HCT116 (cell line): ENCODE results near the gene INHBA. TPM values are rescaled to one million over a fixed set of nuclear protein-coding genes. Genes with fewer than 3 reads are reported as not detected.

Experiments
- ATAC-seq: fragments of 200-7000 bp; cut with Tn5 transposase; 2 replicates; pipeline ENCODE4 v1.9.1; 2020; ENCODE audit warnings: mild to moderate bottlenecking, moderate library complexity
- BruUV-seq: library from RNA; stranded (reverse); fragments of 400-500 nt; replicated peaks from 2 replicates; lab custom pipeline; 2021; lab: Mats Ljungman, UMichigan
- CTCF ChIA-PET: fragments of 300-600 bp; sonication (Branson Sonifier 250); formaldehyde crosslinking; loops from one replicate; lab custom pipeline; 2021; ENCODE audit warnings: antibody characterized with exemption; lab: Charles Lee
- POLR2A ChIA-PET: fragments of 300-600, 350-600 bp; sonication (Branson Sonifier 250); formaldehyde crosslinking; loops from one replicate; lab custom pipeline; 2021; ENCODE audit warnings: antibody characterized with exemption; lab: Charles Lee
- RAD21 ChIA-PET, 2 experiments: fragments of 300-600 bp; sonication (Branson Sonifier 250); formaldehyde crosslinking; loops; one replicate each; lab custom pipeline; 2023; ENCODE audit warnings: low total read pairs in 2 of 2; ENCODE audit not compliant: uncharacterized antibody in 2 of 2, unreplicated experiment in 2 of 2, low non-redundant PET in 1 of 2; lab: Charles Lee
- DNase-seq: peaks from one replicate; pipeline ENCODE4 v3.0.0-alpha.2; 2010; ENCODE audit warnings: low read depth, low spot score
- H2AFZ ChIP-seq: fragments of 200-600 bp; shearing (Covaris generic), sonication (generic); 2 replicates; pipeline ENCODE4 v1.6.1; 2017; ENCODE audit warnings: low read depth, mixed run types, mixed read lengths, antibody characterized with exemption, low read length; ENCODE audit not compliant: poor library complexity, severe bottlenecking
- H3K27ac ChIP-seq: 2 replicates; pipeline ENCODE4 v1.5.1; 2012; ENCODE audit warnings: low read depth, low read length
- H3K27me3 ChIP-seq: fragments of 200-600 bp; sonication (generic); 2 replicates; pipeline ENCODE4 v1.6.1; 2016; ENCODE audit warnings: mixed run types, low read length, mixed read lengths; ENCODE audit not compliant: insufficient read depth
- H3K36me3 ChIP-seq, 2 experiments: fragments of 200-500 bp in 1 of 2; fragments of 200-600 bp in 1 of 2; sonication (Bioruptor generic) in 1 of 2; sonication (generic) in 1 of 2; 2 replicates each; pipeline versions ENCODE4 v1.5.1 to v1.6.1; 2014 to 2016; ENCODE audit warnings: low read length in 2 of 2, inconsistent platforms in 1 of 2, mixed read lengths in 1 of 2, mixed run types in 1 of 2; ENCODE audit not compliant: insufficient read depth in 2 of 2, control insufficient read depth in 1 of 2
- H3K4me1 ChIP-seq, 2 experiments: fragments of 200-600 bp in 1 of 2; sonication (generic) in 1 of 2; 2 replicates each; pipeline versions ENCODE4 v1.5.1 to v1.6.1; 2012 to 2017; ENCODE audit warnings: low read length in 2 of 2, inconsistent platforms in 1 of 2, mild to moderate bottlenecking in 1 of 2, mixed read lengths in 1 of 2, mixed run types in 1 of 2, moderate library complexity in 1 of 2; ENCODE audit not compliant: insufficient read depth in 2 of 2, control insufficient read depth in 1 of 2
- H3K4me2 ChIP-seq: fragments of 200-600 bp; sonication (generic); 2 replicates; pipeline ENCODE4 v1.6.1; 2017; ENCODE audit warnings: mixed run types, low read length, mixed read lengths
- H3K4me3 ChIP-seq, 2 experiments: fragments of 200-600 bp in 1 of 2; sonication (generic) in 1 of 2; replicated peaks in 1 of 2; 2 replicates each; pipeline ENCODE4 v1.5.1; 2011 to 2016; ENCODE audit warnings: low read length in 2 of 2, control low read depth in 1 of 2, low read depth in 1 of 2, mild to moderate bottlenecking in 1 of 2, mixed read lengths in 1 of 2, mixed run types in 1 of 2
- H3K79me2 ChIP-seq: fragments of 200-600 bp; sonication (generic); 2 replicates; pipeline ENCODE4 v1.6.1; 2017; ENCODE audit warnings: mild to moderate bottlenecking, mixed run types, low read length, moderate library complexity, mixed read lengths; ENCODE audit not compliant: insufficient read depth
- H3K9ac ChIP-seq: fragments of 200-600 bp; sonication (generic); 2 replicates; pipeline ENCODE4 v1.6.1; 2016; ENCODE audit warnings: low read length, mixed read lengths
- H3K9me2 ChIP-seq: fragments of 200-600 bp; sonication (generic), shearing (Covaris generic); 2 replicates; pipeline ENCODE4 v1.6.1; 2017; ENCODE audit warnings: mixed run types, mild to moderate bottlenecking, moderate library complexity; ENCODE audit not compliant: insufficient read depth
- H3K9me3 ChIP-seq, 2 experiments: fragments of 200-500 bp in 1 of 2; fragments of 200-600 bp in 1 of 2; sonication (Bioruptor generic) in 1 of 2; sonication (generic) in 1 of 2; 2 replicates each; pipeline ENCODE4 v1.6.1; 2014 to 2017; ENCODE audit warnings: low read length in 2 of 2, mixed read lengths in 2 of 2, inconsistent platforms in 1 of 2, low read depth in 1 of 2, mild to moderate bottlenecking in 1 of 2, mixed run types in 1 of 2, moderate library complexity in 1 of 2; ENCODE audit not compliant: control insufficient read depth in 1 of 2, insufficient read depth in 1 of 2
- H4K20me1 ChIP-seq: fragments of 200-600 bp; sonication (generic), shearing (Covaris generic); 2 replicates; pipeline ENCODE4 v1.6.1; 2017; ENCODE audit warnings: mixed run types, mild to moderate bottlenecking, moderate library complexity; ENCODE audit not compliant: insufficient read depth
- YY1 ChIP-seq: IDR thresholded peaks from 2 replicates; pipeline ENCODE4 v1.6.1; 2011; ENCODE audit warnings: low read length, low read depth, moderate library complexity, mild to moderate bottlenecking; ENCODE audit not compliant: insufficient replicate concordance; ENCODE audit errors: extremely low read depth
- intact Hi-C: fragments of 100-400 bp; cut with micrococcal nuclease; formaldehyde crosslinking; loops from 2 replicates; pipeline ENCODE4 v1.10.0; 2022
- total RNA-seq: library from RNA; stranded (reverse); gene quantifications from one replicate; pipeline ENCODE4 v1.2.1, GENCODE V29; 2021; ENCODE audit not compliant: unreplicated experiment
- TF ChIP-seq, protein P1 (sequence below): IDR thresholded peaks from 2 replicates; pipeline ENCODE4 v1.6.1; 2012; ENCODE audit warnings: low read depth

Gene INHBA
- total RNA-seq, 1 experiment from 2014 or later: 0.10 TPM

DNA sequence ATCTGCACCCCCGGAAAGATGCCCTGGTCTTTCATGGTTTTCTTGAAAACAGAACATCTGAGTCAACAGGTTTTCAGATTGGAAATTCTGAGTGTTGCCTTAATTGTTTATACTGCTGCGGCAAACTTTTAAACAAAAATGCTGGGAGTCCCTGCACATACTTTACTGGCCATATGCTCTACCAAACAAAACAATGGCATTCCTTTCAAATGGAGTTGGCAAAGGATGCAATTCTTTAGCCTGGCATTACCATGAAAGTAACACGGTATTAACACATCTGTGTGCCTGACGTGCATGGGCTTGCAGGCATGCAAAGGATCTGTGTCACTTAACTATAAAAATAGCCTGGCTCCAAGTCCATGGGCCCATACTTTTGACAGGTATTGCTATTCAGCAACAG is 4.2 kb downstream of the INHBA start (continued):
- TF ChIP-seq, protein P1, sequence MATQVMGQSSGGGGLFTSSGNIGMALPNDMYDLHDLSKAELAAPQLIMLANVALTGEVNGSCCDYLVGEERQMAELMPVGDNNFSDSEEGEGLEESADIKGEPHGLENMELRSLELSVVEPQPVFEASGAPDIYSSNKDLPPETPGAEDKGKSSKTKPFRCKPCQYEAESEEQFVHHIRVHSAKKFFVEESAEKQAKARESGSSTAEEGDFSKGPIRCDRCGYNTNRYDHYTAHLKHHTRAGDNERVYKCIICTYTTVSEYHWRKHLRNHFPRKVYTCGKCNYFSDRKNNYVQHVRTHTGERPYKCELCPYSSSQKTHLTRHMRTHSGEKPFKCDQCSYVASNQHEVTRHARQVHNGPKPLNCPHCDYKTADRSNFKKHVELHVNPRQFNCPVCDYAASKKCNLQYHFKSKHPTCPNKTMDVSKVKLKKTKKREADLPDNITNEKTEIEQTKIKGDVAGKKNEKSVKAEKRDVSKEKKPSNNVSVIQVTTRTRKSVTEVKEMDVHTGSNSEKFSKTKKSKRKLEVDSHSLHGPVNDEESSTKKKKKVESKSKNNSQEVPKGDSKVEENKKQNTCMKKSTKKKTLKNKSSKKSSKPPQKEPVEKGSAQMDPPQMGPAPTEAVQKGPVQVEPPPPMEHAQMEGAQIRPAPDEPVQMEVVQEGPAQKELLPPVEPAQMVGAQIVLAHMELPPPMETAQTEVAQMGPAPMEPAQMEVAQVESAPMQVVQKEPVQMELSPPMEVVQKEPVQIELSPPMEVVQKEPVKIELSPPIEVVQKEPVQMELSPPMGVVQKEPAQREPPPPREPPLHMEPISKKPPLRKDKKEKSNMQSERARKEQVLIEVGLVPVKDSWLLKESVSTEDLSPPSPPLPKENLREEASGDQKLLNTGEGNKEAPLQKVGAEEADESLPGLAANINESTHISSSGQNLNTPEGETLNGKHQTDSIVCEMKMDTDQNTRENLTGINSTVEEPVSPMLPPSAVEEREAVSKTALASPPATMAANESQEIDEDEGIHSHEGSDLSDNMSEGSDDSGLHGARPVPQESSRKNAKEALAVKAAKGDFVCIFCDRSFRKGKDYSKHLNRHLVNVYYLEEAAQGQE: no peak

GRCh38 chr7:41698114-41698513 is 4.8 kb downstream of the INHBA start:
- no peaks in the 10 kb centered on the region for H3K27me3 ChIP-seq
- intact Hi-C loops: loop anchor here (5.0 kb wide), 1 partner anchor 696 kb away; no protein-coding TSS in a partner anchor
- RAD21 ChIA-PET: no interaction called here
- DNase-seq: no peak
- no peak overlapping the region for H3K4me2 ChIP-seq
- TF ChIP-seq YY1: no peak
- TF ChIP-seq, all 23 proteins: peak for 0
- H3K79me2 ChIP-seq: no peaks in the 10 kb centered on the region
- no peaks in the 10 kb centered on the region; a peak in 1 of 4 replicates for H3K4me1 ChIP-seq
- ChIA-PET CTCF (no interaction called here), POLR2A (no interaction called here)
- H4K20me1 ChIP-seq: no peaks in the 10 kb centered on the region
- no peak overlapping the region for H2AFZ ChIP-seq
- H3K9me3 ChIP-seq: no peaks in the 10 kb centered on the region
- BruUV-seq: no TSS peak
- H3K36me3 ChIP-seq: no peaks in the 10 kb centered on the region
- no peaks in the 10 kb centered on the region for H3K9me2 ChIP-seq
- no peak for ATAC-seq
- no peak overlapping the region for H3K9ac ChIP-seq
- no peak overlapping the region for H3K4me3 ChIP-seq
- H3K27ac ChIP-seq: no peak overlapping the region
